K562 (cell line): ENCODE results near the gene RPL7A. TPM values are rescaled to one million over a fixed set of nuclear protein-coding genes. Genes with fewer than 3 reads are reported as not detected.

Source experiments
- ATAC-seq: fragments of 200-7000 bp; cut with Tn5 transposase; 3 replicates; pipeline ENCODE4 v1.9.1; 2020; ENCODE audit warnings: moderate library complexity
- BruUV-seq: library from RNA; stranded (reverse); fragments of 400-500 nt; replicated peaks from 2 replicates; lab custom pipeline; 2021; lab: Mats Ljungman, UMichigan
- CTCF ChIA-PET: fragments of 300-600 bp; formaldehyde crosslinking; extraction: SDS; loops from one replicate; lab custom pipeline; 2021; ENCODE audit warnings: low intra/inter-chr PET ratio; lab: Yijun Ruan, JAX
- POLR2A ChIA-PET: fragments of 300-600, 350-650 bp; sonication (Branson Sonifier 250); formaldehyde crosslinking; extraction: SDS; loops from one replicate; lab custom pipeline; 2021; ENCODE audit warnings: antibody characterized with exemption, inconsistent platforms; lab: Yijun Ruan, JAX
- DNase-seq, 4 experiments: peaks; one replicate each; pipeline versions ENCODE4 v3.0.0 to v3.0.0-alpha.2; 2011 to 2018; ENCODE audit warnings: low spot score in 3 of 4, mixed read lengths in 3 of 4; ENCODE audit errors: extremely low read depth in 1 of 4
- FAIRE-seq: peaks from 2 replicates; lab custom pipeline; 2011; peaks lifted over from hg19 to GRCh38; lab: Jason Lieb, UNC
- H2AFZ ChIP-seq: 2 replicates; pipeline ENCODE4 v1.6.0; 2011; ENCODE audit warnings: low read depth, low read length, control low read depth, inconsistent platforms
- H3K27ac ChIP-seq: fragments of 200-600 bp; 3 replicates; pipeline ENCODE4 v1.8.0; 2011; ENCODE audit warnings: low read depth, mild to moderate bottlenecking, control low read depth, inconsistent platforms, low read length, moderate library complexity, mixed read lengths; ENCODE audit errors: extremely low read depth
- H3K27me3 ChIP-seq, 2 experiments: fragments of 300-600 bp in 1 of 2; 2 replicates in 1 of 2; 3 replicates in 1 of 2; pipeline versions ENCODE4 v1.6.0 to v1.8.0; 2011; ENCODE audit warnings: inconsistent platforms in 2 of 2, low read length in 2 of 2, mild to moderate bottlenecking in 1 of 2, mixed read lengths in 1 of 2, moderate library complexity in 1 of 2; ENCODE audit not compliant: control insufficient read depth in 2 of 2, insufficient read depth in 2 of 2
- H3K36me3 ChIP-seq: fragments of 300-600 bp; 3 replicates; pipeline ENCODE4 v1.8.0; 2011; ENCODE audit warnings: mild to moderate bottlenecking, low read length, inconsistent platforms; ENCODE audit not compliant: control insufficient read depth, insufficient read depth
- H3K4me1 ChIP-seq, 2 experiments: fragments of 200-600 bp in 1 of 2; replicated peaks in 1 of 2; 2 replicates in 1 of 2; 3 replicates in 1 of 2; pipeline versions ENCODE4 v1.5.1 to v1.8.0; 2011; ENCODE audit warnings: inconsistent platforms in 2 of 2, low read length in 2 of 2, mild to moderate bottlenecking in 1 of 2, mixed read lengths in 1 of 2, moderate library complexity in 1 of 2; ENCODE audit not compliant: control insufficient read depth in 2 of 2, insufficient read depth in 2 of 2
- H3K4me2 ChIP-seq: 2 replicates; pipeline ENCODE4 v1.6.1; 2011; ENCODE audit warnings: low read length, control low read depth, inconsistent platforms, mixed read lengths; ENCODE audit not compliant: insufficient read depth
- H3K4me3 ChIP-seq: fragments of 200-600 bp; sonication (generic), shearing (Covaris generic); 2 replicates; pipeline ENCODE4 v1.5.1; 2016; ENCODE audit warnings: control low read depth, inconsistent platforms
- H3K79me2 ChIP-seq: fragments of 200-600 bp; 3 replicates; pipeline ENCODE4 v1.8.0; 2011; ENCODE audit warnings: low read length, inconsistent platforms; ENCODE audit not compliant: control insufficient read depth, insufficient read depth
- H3K9ac ChIP-seq, 2 experiments: 2 replicates each; pipeline versions ENCODE4 v1.6.0 to v1.6.1; 2011; ENCODE audit warnings: low read depth in 2 of 2, low read length in 2 of 2, control low read depth in 1 of 2, inconsistent platforms in 1 of 2, mild to moderate bottlenecking in 1 of 2, mixed read lengths in 1 of 2; ENCODE audit not compliant: insufficient read depth in 1 of 2
- H3K9me1 ChIP-seq: one replicate; pipeline ENCODE4 v1.6.0; 2011; ENCODE audit warnings: inconsistent platforms, mild to moderate bottlenecking, low read length, moderate library complexity; ENCODE audit not compliant: control insufficient read depth, insufficient read depth
- H3K9me3 ChIP-seq: replicated peaks from 2 replicates; pipeline ENCODE4 v1.5.1; 2011; ENCODE audit warnings: low read depth, low read length, inconsistent platforms; ENCODE audit not compliant: control insufficient read depth, insufficient read depth
- H4K20me1 ChIP-seq: replicated peaks from 2 replicates; pipeline ENCODE4 v1.6.1; 2011; ENCODE audit warnings: low read length, inconsistent platforms, mixed read lengths; ENCODE audit not compliant: control insufficient read depth, insufficient read depth
- BCL6 ChIP-seq: fragments of 250-450 bp; sonication (Bioruptor Pico); IDR thresholded peaks from 2 replicates; pipeline ENCODE4 v1.4.0; 2020
- CREM ChIP-seq: IDR thresholded peaks from 2 replicates; pipeline ENCODE4 v1.6.1; 2014; ENCODE audit warnings: antibody characterized with exemption, low read depth
- E2F3 ChIP-seq: fragments of 250-450 bp; sonication (Bioruptor Pico); IDR thresholded peaks from 2 replicates; pipeline ENCODE4 v1.4.0; 2020; ENCODE audit warnings: mild to moderate bottlenecking
- MAFG ChIP-seq: fragments of 450-650 bp; conservative IDR thresholded peaks from 2 replicates; pipeline ENCODE4 v1.6.1; 2016; ENCODE audit warnings: missing genetic modification characterization, missing compliant biosample characterization
- POU5F1 ChIP-seq: fragments of 150-350 bp; IDR thresholded peaks from 2 replicates; pipeline ENCODE4 v1.6.1; 2014; ENCODE audit warnings: borderline replicate concordance, low read length, low read depth, mild to moderate bottlenecking; ENCODE audit not compliant: partially characterized antibody
- PTRF ChIP-seq: fragments of 450-650 bp; IDR thresholded peaks from 2 replicates; pipeline ENCODE4 v1.6.1; 2016; ENCODE audit warnings: mild to moderate bottlenecking, missing genetic modification characterization, missing compliant biosample characterization
- SMC3 ChIP-seq: conservative IDR thresholded peaks from 2 replicates; pipeline ENCODE4 v1.6.1; 2011; ENCODE audit warnings: low read depth, low read length, improper control_type of control experiment; ENCODE audit not compliant: insufficient read depth
- ZNF175 ChIP-seq: fragments of 200-800 bp; sonication (Bioruptor generic); IDR thresholded peaks from 2 replicates; pipeline ENCODE4 v1.6.1; 2016; ENCODE audit warnings: low read depth, mild to moderate bottlenecking, missing genetic modification characterization, missing compliant biosample characterization
- WGBS: fragments of 100-300 bp; shearing (Covaris generic); methylation state at CpG from one replicate; pipeline ENCODE4 v1.1.6; 2016; ENCODE audit warnings: low coverage, mixed read lengths; ENCODE audit not compliant: insufficient coverage; ENCODE audit errors: missing lambda C conversion rate; 5-methylcytosine and 5-hydroxymethylcytosine counted together
- in situ Hi-C: fragments of 300-500 bp; cut with MboI; formaldehyde crosslinking; loops from 4 replicates; pipeline ENCODE4 v1.15.0; 2018; ENCODE audit warnings: inconsistent platforms, mixed read lengths
- intact Hi-C: fragments of 100-400 bp; cut with micrococcal nuclease; formaldehyde crosslinking; loops from 2 replicates; pipeline ENCODE4 v1.14.2; 2022
- polyA plus RNA-seq, 8 experiments: library from polyadenylated mRNA; depleted of rRNA in 4 of 8; stranded (reverse) in 5 of 8; unstranded in 3 of 8; fragments of >200 nt; fragmentation: Nextera tagmentation in 2 of 8; fragmentation: Illumina TruSeq in 1 of 8; extraction: Ambion mirVana in 2 of 8; extraction: Trizol in 1 of 8; gene quantifications; 2 replicates each; pipeline versions ENCODE4 v1.2.1 to v1.2.3, GENCODE V29; 2011 to 2014; ENCODE audit warnings: inconsistent platforms in 1 of 8, missing spikeins in 1 of 8
- total RNA-seq, 7 experiments: library from RNA; depleted of rRNA in 6 of 7; stranded (reverse); fragments of >200 nt in 6 of 7; fragmentation: Illumina TruSeq in 2 of 7; extraction: Trizol in 2 of 7; gene quantifications; 2 replicates each; pipeline versions ENCODE4 v1.2.1 to v1.2.3, GENCODE V29; 2011 to 2021; ENCODE audit warnings: low replicate concordance in 1 of 7
- TF ChIP-seq, protein P1 (sequence below): sonication (generic); formaldehyde crosslinking; IDR thresholded peaks from 2 replicates; pipeline ENCODE4 v1.8.1; 2023; ENCODE audit warnings: mild to moderate bottlenecking, missing genetic modification reagents, moderate library complexity
- TF ChIP-seq, protein P2 (sequence below): fragments of 450-650 bp; IDR thresholded peaks from 2 replicates; pipeline ENCODE4 v1.6.1; 2016; ENCODE audit warnings: mild to moderate bottlenecking, moderate library complexity

The RPL7A gene
- total and polyA plus RNA-seq, 9 of the 15 experiments (the other 6 are each of a cell fraction or from before 2014, with no cell fraction given) = 1,935 to 3,760 (median 2,652) TPM

DNA sequence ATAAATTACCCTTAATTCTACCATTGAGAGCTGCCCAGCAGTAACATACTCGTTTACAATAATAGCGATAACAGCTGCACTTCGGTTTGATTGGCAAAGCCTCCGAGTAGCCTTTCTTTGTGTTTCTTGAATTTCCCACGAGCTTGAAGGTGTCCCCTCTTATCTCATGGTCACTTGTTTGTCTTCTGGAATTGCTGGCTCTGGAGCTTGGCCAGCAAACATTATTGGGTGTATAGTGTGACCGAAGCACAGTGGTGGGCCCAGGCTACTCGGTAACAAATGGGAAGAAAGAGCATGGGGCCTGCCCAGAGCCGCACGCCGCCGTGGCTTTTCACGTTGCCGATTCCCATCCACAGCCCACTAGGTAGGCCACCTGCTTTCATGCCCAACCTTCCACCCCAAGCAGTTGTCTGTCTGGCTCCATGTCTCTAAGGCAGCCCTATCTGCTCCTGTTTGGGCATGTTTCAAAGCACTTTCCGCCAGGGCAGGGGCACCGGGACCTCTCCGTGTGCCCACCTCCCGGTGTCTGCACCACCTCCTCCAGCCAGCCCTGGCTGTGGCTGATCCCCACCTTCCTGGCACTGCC, 36.8 kb downstream of the RPL7A start:
- no TSS peak for BruUV-seq
- CTCF ChIA-PET = no interaction called here
- peak; percentile 32 for FAIRE-seq
- no peak for TF ChIP-seq MAFG (tag)
- no peak for TF ChIP-seq E2F3
- TF ChIP-seq CREM = no peak
- TF ChIP-seq, protein P1, sequence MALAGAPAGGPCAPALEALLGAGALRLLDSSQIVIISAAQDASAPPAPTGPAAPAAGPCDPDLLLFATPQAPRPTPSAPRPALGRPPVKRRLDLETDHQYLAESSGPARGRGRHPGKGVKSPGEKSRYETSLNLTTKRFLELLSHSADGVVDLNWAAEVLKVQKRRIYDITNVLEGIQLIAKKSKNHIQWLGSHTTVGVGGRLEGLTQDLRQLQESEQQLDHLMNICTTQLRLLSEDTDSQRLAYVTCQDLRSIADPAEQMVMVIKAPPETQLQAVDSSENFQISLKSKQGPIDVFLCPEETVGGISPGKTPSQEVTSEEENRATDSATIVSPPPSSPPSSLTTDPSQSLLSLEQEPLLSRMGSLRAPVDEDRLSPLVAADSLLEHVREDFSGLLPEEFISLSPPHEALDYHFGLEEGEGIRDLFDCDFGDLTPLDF (CRISPR knock-in tag) = no peak
- TF ChIP-seq SMC3 = no peak
- TF ChIP-seq, protein P2, sequence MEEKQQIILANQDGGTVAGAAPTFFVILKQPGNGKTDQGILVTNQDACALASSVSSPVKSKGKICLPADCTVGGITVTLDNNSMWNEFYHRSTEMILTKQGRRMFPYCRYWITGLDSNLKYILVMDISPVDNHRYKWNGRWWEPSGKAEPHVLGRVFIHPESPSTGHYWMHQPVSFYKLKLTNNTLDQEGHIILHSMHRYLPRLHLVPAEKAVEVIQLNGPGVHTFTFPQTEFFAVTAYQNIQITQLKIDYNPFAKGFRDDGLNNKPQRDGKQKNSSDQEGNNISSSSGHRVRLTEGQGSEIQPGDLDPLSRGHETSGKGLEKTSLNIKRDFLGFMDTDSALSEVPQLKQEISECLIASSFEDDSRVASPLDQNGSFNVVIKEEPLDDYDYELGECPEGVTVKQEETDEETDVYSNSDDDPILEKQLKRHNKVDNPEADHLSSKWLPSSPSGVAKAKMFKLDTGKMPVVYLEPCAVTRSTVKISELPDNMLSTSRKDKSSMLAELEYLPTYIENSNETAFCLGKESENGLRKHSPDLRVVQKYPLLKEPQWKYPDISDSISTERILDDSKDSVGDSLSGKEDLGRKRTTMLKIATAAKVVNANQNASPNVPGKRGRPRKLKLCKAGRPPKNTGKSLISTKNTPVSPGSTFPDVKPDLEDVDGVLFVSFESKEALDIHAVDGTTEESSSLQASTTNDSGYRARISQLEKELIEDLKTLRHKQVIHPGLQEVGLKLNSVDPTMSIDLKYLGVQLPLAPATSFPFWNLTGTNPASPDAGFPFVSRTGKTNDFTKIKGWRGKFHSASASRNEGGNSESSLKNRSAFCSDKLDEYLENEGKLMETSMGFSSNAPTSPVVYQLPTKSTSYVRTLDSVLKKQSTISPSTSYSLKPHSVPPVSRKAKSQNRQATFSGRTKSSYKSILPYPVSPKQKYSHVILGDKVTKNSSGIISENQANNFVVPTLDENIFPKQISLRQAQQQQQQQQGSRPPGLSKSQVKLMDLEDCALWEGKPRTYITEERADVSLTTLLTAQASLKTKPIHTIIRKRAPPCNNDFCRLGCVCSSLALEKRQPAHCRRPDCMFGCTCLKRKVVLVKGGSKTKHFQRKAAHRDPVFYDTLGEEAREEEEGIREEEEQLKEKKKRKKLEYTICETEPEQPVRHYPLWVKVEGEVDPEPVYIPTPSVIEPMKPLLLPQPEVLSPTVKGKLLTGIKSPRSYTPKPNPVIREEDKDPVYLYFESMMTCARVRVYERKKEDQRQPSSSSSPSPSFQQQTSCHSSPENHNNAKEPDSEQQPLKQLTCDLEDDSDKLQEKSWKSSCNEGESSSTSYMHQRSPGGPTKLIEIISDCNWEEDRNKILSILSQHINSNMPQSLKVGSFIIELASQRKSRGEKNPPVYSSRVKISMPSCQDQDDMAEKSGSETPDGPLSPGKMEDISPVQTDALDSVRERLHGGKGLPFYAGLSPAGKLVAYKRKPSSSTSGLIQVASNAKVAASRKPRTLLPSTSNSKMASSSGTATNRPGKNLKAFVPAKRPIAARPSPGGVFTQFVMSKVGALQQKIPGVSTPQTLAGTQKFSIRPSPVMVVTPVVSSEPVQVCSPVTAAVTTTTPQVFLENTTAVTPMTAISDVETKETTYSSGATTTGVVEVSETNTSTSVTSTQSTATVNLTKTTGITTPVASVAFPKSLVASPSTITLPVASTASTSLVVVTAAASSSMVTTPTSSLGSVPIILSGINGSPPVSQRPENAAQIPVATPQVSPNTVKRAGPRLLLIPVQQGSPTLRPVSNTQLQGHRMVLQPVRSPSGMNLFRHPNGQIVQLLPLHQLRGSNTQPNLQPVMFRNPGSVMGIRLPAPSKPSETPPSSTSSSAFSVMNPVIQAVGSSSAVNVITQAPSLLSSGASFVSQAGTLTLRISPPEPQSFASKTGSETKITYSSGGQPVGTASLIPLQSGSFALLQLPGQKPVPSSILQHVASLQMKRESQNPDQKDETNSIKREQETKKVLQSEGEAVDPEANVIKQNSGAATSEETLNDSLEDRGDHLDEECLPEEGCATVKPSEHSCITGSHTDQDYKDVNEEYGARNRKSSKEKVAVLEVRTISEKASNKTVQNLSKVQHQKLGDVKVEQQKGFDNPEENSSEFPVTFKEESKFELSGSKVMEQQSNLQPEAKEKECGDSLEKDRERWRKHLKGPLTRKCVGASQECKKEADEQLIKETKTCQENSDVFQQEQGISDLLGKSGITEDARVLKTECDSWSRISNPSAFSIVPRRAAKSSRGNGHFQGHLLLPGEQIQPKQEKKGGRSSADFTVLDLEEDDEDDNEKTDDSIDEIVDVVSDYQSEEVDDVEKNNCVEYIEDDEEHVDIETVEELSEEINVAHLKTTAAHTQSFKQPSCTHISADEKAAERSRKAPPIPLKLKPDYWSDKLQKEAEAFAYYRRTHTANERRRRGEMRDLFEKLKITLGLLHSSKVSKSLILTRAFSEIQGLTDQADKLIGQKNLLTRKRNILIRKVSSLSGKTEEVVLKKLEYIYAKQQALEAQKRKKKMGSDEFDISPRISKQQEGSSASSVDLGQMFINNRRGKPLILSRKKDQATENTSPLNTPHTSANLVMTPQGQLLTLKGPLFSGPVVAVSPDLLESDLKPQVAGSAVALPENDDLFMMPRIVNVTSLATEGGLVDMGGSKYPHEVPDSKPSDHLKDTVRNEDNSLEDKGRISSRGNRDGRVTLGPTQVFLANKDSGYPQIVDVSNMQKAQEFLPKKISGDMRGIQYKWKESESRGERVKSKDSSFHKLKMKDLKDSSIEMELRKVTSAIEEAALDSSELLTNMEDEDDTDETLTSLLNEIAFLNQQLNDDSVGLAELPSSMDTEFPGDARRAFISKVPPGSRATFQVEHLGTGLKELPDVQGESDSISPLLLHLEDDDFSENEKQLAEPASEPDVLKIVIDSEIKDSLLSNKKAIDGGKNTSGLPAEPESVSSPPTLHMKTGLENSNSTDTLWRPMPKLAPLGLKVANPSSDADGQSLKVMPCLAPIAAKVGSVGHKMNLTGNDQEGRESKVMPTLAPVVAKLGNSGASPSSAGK = no peak
- no peak for TF ChIP-seq ZNF175 (CRISPR knock-in tag)
- no peak for TF ChIP-seq BCL6 (CRISPR knock-in tag)
- TF ChIP-seq POU5F1 = no peak
- TF ChIP-seq PTRF = no peak

More for the DNA sequence above, 36.8 kb downstream of the RPL7A start:
- in situ Hi-C loops (no loop called here), intact Hi-C loops (no loop called here)
- Histone ChIP-seq H3K36me3 (no peaks in the 10 kb centered on the region), H4K20me1 (no peaks in the 10 kb centered on the region; the same call in 1 of the 2 replicates), H3K27me3 (peaks cover 22 to 45% of the 10 kb centered on the region in 2 experiments; a peak in 4 of 5 replicates), H3K9ac (peak overlapping the region in 1 of 2 experiments; percentile 14; a peak in 1 of 4 replicates), H3K4me3 (no peak overlapping the region), H3K9me3 (peaks cover 5% of the 10 kb centered on the region), H3K9me1 (no peaks in the 10 kb centered on the region), H3K27ac (no peak overlapping the region), H2AFZ (no peak overlapping the region), H3K79me2 (no peaks in the 10 kb centered on the region), H3K4me2 (no peak overlapping the region), H3K4me1 (peaks cover 0 to 14% of the 10 kb centered on the region in 2 experiments; a peak in 2 of 5 replicates)
- 36% methylated on average over 17 of the region's 17 CpGs for WGBS
- DNase-seq (no peak), ATAC-seq (no peak)
- POLR2A ChIA-PET = interaction anchor here (0.6 to 2.9 kb wide), 6 partner anchors 8 to 37 kb away, joined by 3 to 13 read pairs (median 4); partner anchors contain the start of genes MED22 and STKLD1
